HepG2 (cell line): ENCODE data around the gene TMEM14B. TPM values are rescaled to one million over a fixed set of nuclear protein-coding genes. Genes with fewer than 3 reads are reported as not detected.

Experiments used
- FOSL1 ChIP-seq: sonication (generic); formaldehyde crosslinking; IDR thresholded peaks from 2 replicates; pipeline ENCODE4 v1.9.0; 2021; ENCODE audit warnings: missing genetic modification reagents, borderline replicate concordance
- FOXJ3 ChIP-seq: sonication (generic); formaldehyde crosslinking; IDR thresholded peaks from 2 replicates; pipeline ENCODE4 v1.4.0; 2020; ENCODE audit warnings: missing genetic modification reagents, mild to moderate bottlenecking, borderline replicate concordance
- GTF2F1 ChIP-seq: fragments of 150-350 bp; IDR thresholded peaks from 2 replicates; pipeline ENCODE4 v1.6.1; 2014; ENCODE audit warnings: low read length
- KLF16 ChIP-seq, 2 experiments: sonication (generic) in 1 of 2; formaldehyde crosslinking in 1 of 2; IDR thresholded peaks; 2 replicates each; pipeline versions ENCODE4 v1.6.1 to v1.8.0; 2016 to 2023; ENCODE audit warnings: missing genetic modification reagents in 2 of 2, missing compliant biosample characterization in 1 of 2
- NFATC3 ChIP-seq: sonication (generic); formaldehyde crosslinking; IDR thresholded peaks from 2 replicates; pipeline ENCODE4 v1.5.1; 2020; ENCODE audit warnings: mild to moderate bottlenecking, missing genetic modification reagents
- REL ChIP-seq: sonication (generic); formaldehyde crosslinking; conservative IDR thresholded peaks from 2 replicates; pipeline ENCODE4 v1.8.0; 2022; ENCODE audit warnings: mild to moderate bottlenecking, missing genetic modification reagents, moderate library complexity
- SMAD9 ChIP-seq: sonication (generic); formaldehyde crosslinking; IDR thresholded peaks from 2 replicates; pipeline ENCODE4 v1.5.1; 2020; ENCODE audit warnings: mild to moderate bottlenecking, missing genetic modification reagents
- ZFP90 ChIP-seq: sonication (generic); formaldehyde crosslinking; IDR thresholded peaks from 2 replicates; pipeline ENCODE4 v1.8.0; 2022; ENCODE audit warnings: missing genetic modification reagents, mild to moderate bottlenecking, inconsistent platforms, borderline replicate concordance
- ZNF136 ChIP-seq: sonication (generic); formaldehyde crosslinking; IDR thresholded peaks from 2 replicates; pipeline ENCODE4 v1.8.1; 2022; ENCODE audit warnings: low read depth, mild to moderate bottlenecking, moderate library complexity, missing genetic modification reagents
- ZNF530 ChIP-seq: sonication (generic); formaldehyde crosslinking; IDR thresholded peaks from 2 replicates; pipeline ENCODE4 v1.5.0; 2020; ENCODE audit warnings: low read depth, mild to moderate bottlenecking, missing genetic modification reagents
- ZNF724P ChIP-seq: sonication (generic); formaldehyde crosslinking; IDR thresholded peaks from 2 replicates; pipeline ENCODE4 v1.8.0; 2022; ENCODE audit warnings: missing genetic modification reagents, borderline replicate concordance
- ZSCAN31 ChIP-seq: sonication (generic); formaldehyde crosslinking; IDR thresholded peaks from 2 replicates; pipeline ENCODE4 v1.5.0; 2020; ENCODE audit warnings: low read depth, mild to moderate bottlenecking, missing genetic modification reagents
- polyA plus RNA-seq, 8 experiments: library from polyadenylated mRNA; depleted of rRNA in 3 of 8; stranded (reverse) in 7 of 8; unstranded in 1 of 8; fragments of >200 nt; fragmentation: Illumina TruSeq in 4 of 8; extraction: Trizol in 4 of 8; gene quantifications; 2 replicates each; pipeline versions ENCODE4 v1.2.1 to v1.2.3, GENCODE V29; 2011 to 2016; ENCODE audit warnings: low read depth in 4 of 8, missing spikeins in 1 of 8, mixed read lengths in 1 of 8; ENCODE audit not compliant: insufficient read depth in 1 of 8
- total RNA-seq, 5 experiments: library from RNA; depleted of rRNA; stranded (reverse); fragments of >200 nt; fragmentation: Illumina TruSeq; extraction: Trizol; gene quantifications; 2 replicates each; pipeline ENCODE4 v1.2.3, GENCODE V29; 2016; ENCODE audit warnings: low read depth in 1 of 5
- TF ChIP-seq, protein P1 (sequence below): sonication (generic); formaldehyde crosslinking; IDR thresholded peaks from 2 replicates; pipeline ENCODE4 v1.9.0; 2021; ENCODE audit warnings: missing genetic modification reagents, borderline replicate concordance
- TF ChIP-seq, protein P2 (sequence below): fragments of 450-650 bp; IDR thresholded peaks from 2 replicates; pipeline ENCODE4 v1.6.1; 2016
- TF ChIP-seq, protein P3 (sequence below): sonication (generic); formaldehyde crosslinking; IDR thresholded peaks from 2 replicates; pipeline ENCODE4 v1.5.1; 2020; ENCODE audit warnings: missing genetic modification reagents, mild to moderate bottlenecking, borderline replicate concordance

The TMEM14B gene
- total and polyA plus RNA-seq, 2 of the 13 experiments (the other 11 are each of a cell fraction or from before 2014, with no cell fraction given), result 133 to 200 TPM

- TF ChIP-seq, protein P1, sequence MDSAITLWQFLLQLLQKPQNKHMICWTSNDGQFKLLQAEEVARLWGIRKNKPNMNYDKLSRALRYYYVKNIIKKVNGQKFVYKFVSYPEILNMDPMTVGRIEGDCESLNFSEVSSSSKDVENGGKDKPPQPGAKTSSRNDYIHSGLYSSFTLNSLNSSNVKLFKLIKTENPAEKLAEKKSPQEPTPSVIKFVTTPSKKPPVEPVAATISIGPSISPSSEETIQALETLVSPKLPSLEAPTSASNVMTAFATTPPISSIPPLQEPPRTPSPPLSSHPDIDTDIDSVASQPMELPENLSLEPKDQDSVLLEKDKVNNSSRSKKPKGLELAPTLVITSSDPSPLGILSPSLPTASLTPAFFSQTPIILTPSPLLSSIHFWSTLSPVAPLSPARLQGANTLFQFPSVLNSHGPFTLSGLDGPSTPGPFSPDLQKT, result no peak
- 0 out of 2 replicates have a peak, but pooled peaks have one; percentile 19 for TF ChIP-seq REL (CRISPR knock-in tag)
- TF ChIP-seq NFATC3 (CRISPR knock-in tag), result peak; percentile 21
- no peak for TF ChIP-seq ZNF724P (CRISPR knock-in tag)
- 0 out of 2 replicates have a peak, but pooled peaks have one; percentile 4 for TF ChIP-seq FOSL1
- TF ChIP-seq KLF16 (CRISPR knock-in tag; IDR thresholded peaks at IDR 0.05), result no peak
- no peak for TF ChIP-seq ZNF530 (CRISPR knock-in tag)
- no peak for TF ChIP-seq GTF2F1
- TF ChIP-seq ZFP90, result no peak
- TF ChIP-seq, protein P2, sequence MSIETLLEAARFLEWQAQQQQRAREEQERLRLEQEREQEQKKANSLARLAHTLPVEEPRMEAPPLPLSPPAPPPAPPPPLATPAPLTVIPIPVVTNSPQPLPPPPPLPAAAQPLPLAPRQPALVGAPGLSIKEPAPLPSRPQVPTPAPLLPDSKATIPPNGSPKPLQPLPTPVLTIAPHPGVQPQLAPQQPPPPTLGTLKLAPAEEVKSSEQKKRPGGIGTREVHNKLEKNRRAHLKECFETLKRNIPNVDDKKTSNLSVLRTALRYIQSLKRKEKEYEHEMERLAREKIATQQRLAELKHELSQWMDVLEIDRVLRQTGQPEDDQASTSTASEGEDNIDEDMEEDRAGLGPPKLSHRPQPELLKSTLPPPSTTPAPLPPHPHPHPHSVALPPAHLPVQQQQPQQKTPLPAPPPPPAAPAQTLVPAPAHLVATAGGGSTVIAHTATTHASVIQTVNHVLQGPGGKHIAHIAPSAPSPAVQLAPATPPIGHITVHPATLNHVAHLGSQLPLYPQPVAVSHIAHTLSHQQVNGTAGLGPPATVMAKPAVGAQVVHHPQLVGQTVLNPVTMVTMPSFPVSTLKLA, result no peak
- TF ChIP-seq SMAD9 (CRISPR knock-in tag), result no peak
- no peak for TF ChIP-seq FOXJ3 (CRISPR knock-in tag)
- no peak for TF ChIP-seq ZSCAN31
- 0 out of 2 replicates have a peak, but pooled peaks have one; percentile 13 for TF ChIP-seq ZNF136
- TF ChIP-seq, protein P3, sequence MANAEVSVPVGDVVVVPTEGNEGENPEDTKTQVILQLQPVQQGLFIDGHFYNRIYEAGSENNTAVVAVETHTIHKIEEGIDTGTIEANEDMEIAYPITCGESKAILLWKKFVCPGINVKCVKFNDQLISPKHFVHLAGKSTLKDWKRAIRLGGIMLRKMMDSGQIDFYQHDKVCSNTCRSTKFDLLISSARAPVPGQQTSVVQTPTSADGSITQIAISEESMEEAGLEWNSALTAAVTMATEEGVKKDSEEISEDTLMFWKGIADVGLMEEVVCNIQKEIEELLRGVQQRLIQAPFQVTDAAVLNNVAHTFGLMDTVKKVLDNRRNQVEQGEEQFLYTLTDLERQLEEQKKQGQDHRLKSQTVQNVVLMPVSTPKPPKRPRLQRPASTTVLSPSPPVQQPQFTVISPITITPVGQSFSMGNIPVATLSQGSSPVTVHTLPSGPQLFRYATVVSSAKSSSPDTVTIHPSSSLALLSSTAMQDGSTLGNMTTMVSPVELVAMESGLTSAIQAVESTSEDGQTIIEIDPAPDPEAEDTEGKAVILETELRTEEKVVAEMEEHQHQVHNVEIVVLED (CRISPR knock-in tag), result no peak
Measured at GRCh38 chr6:10746915-10747250, 722 bp upstream of the TMEM14B start (continued).
